Endothelial cell of umbilical vein (primary cell): Measurements from ENCODE around the gene ENO4. TPM values are rescaled to one million over a fixed set of nuclear protein-coding genes. Genes with fewer than 3 reads are reported as not detected.

ENCODE experiments used
- BruUV-seq: library from RNA; stranded (reverse); fragments of 400-500 nt; replicated peaks from 2 replicates; lab custom pipeline; 2021; lab: Mats Ljungman, UMichigan
- CTCF ChIA-PET: fragments of 300-600, 350-600 bp; sonication (Branson Sonifier 250); formaldehyde crosslinking; loops from one replicate; lab custom pipeline; 2021; ENCODE audit warnings: antibody characterized with exemption, inconsistent platforms; lab: Charles Lee
- POLR2A ChIA-PET: fragments of 300-600, 350-600 bp; sonication (Branson Sonifier 250); formaldehyde crosslinking; loops from one replicate; lab custom pipeline; 2021; ENCODE audit warnings: antibody characterized with exemption, inconsistent platforms; lab: Charles Lee
- DNase-seq: peaks from one replicate; pipeline ENCODE4 v3.0.0-alpha.2; 2011; ENCODE audit warnings: low read depth, low spot score
- FAIRE-seq: peaks from 2 replicates; lab custom pipeline; 2011; peaks lifted over from hg19 to GRCh38; lab: Jason Lieb, UNC
- H2AFZ ChIP-seq: 2 replicates; pipeline ENCODE4 v1.6.0; 2012; ENCODE audit warnings: low read depth, low read length, control low read depth, inconsistent platforms
- H3K27ac ChIP-seq: 2 replicates; pipeline ENCODE4 v1.5.1; 2011; ENCODE audit warnings: low read depth, mild to moderate bottlenecking, control low read depth, low read length, moderate library complexity; ENCODE audit not compliant: insufficient read depth
- H3K27me3 ChIP-seq, 2 experiments: 2 replicates each; pipeline versions ENCODE4 v1.6.0 to v1.6.1; 2011; ENCODE audit warnings: low read length in 2 of 2, mixed read lengths in 1 of 2; ENCODE audit not compliant: control insufficient read depth in 2 of 2, insufficient read depth in 2 of 2
- H3K36me3 ChIP-seq, 2 experiments: 2 replicates in 1 of 2; 3 replicates in 1 of 2; pipeline ENCODE4 v1.5.1; 2011; ENCODE audit warnings: low read length in 2 of 2, mild to moderate bottlenecking in 1 of 2, moderate library complexity in 1 of 2; ENCODE audit not compliant: control insufficient read depth in 2 of 2, insufficient read depth in 2 of 2; ENCODE audit errors: extremely low read depth in 1 of 2
- H3K4me1 ChIP-seq: 3 replicates; pipeline ENCODE4 v1.5.1; 2011; ENCODE audit warnings: mild to moderate bottlenecking, low read length; ENCODE audit not compliant: control insufficient read depth, insufficient read depth; ENCODE audit errors: extremely low read depth
- H3K4me2 ChIP-seq: 2 replicates; pipeline ENCODE4 v1.6.1; 2011; ENCODE audit warnings: low read length, control low read depth, mixed read lengths; ENCODE audit not compliant: insufficient read depth
- H3K4me3 ChIP-seq, 3 experiments: fragments of 200-600 bp in 1 of 3; sonication (generic), shearing (Covaris generic) in 1 of 3; replicated peaks in 1 of 3; 2 replicates each; pipeline ENCODE4 v1.5.1; 2011 to 2016; ENCODE audit warnings: control low read depth in 3 of 3, low read length in 3 of 3, mild to moderate bottlenecking in 2 of 3, inconsistent platforms in 1 of 3, low read depth in 1 of 3, moderate library complexity in 1 of 3; ENCODE audit not compliant: insufficient read depth in 1 of 3
- H3K79me2 ChIP-seq: 2 replicates; pipeline ENCODE4 v1.6.0; 2012; ENCODE audit warnings: low read length, inconsistent platforms; ENCODE audit not compliant: control insufficient read depth, insufficient read depth
- H3K9ac ChIP-seq: replicated peaks from 2 replicates; pipeline ENCODE3; 2011; ENCODE audit warnings: low read length, control low read depth; ENCODE audit not compliant: insufficient read depth; ENCODE audit errors: extremely low read depth
- H3K9me1 ChIP-seq: replicated peaks from 3 replicates; pipeline ENCODE4 v1.6.0; 2011; ENCODE audit warnings: mild to moderate bottlenecking, low read length; ENCODE audit not compliant: control insufficient read depth, insufficient read depth; ENCODE audit errors: extremely low read depth
- H3K9me3 ChIP-seq: replicated peaks from 2 replicates; pipeline ENCODE4 v1.5.1; 2012; ENCODE audit warnings: low read length, inconsistent platforms; ENCODE audit not compliant: control insufficient read depth, insufficient read depth
- H4K20me1 ChIP-seq: replicated peaks from 2 replicates; pipeline ENCODE3; 2011; ENCODE audit warnings: mild to moderate bottlenecking, low read length; ENCODE audit not compliant: control insufficient read depth, insufficient read depth; ENCODE audit errors: extremely low read depth
- CTCF ChIP-seq, 2 donors: IDR thresholded peaks; 1 replicate in 1 of 2; 2 replicates in 1 of 2; pipeline ENCODE4 v1.5.1; 2011; ENCODE audit warnings: low read length in 2 of 2, mild to moderate bottlenecking in 2 of 2, moderate library complexity in 2 of 2, control low read depth in 1 of 2, inconsistent platforms in 1 of 2, low read depth in 1 of 2; ENCODE audit not compliant: insufficient read depth in 1 of 2; ENCODE audit errors: extremely low read depth in 1 of 2
- EZH2 ChIP-seq: IDR thresholded peaks from 2 replicates; pipeline ENCODE4 v1.6.1; 2012; ENCODE audit warnings: borderline replicate concordance, low read depth, mild to moderate bottlenecking, moderate library complexity, low read length, inconsistent platforms; ENCODE audit not compliant: severe bottlenecking
- FOS ChIP-seq: IDR thresholded peaks from 2 replicates; pipeline ENCODE4 v1.6.1; 2011; ENCODE audit warnings: mild to moderate bottlenecking, low read length, moderate library complexity, borderline replicate concordance; ENCODE audit not compliant: insufficient read depth
- GATA2 ChIP-seq: IDR thresholded peaks from 2 replicates; pipeline ENCODE4 v1.7.0; 2011; ENCODE audit warnings: low read depth, mild to moderate bottlenecking, moderate library complexity, mixed read lengths, low read length; ENCODE audit not compliant: insufficient read length, insufficient read depth
- JUN ChIP-seq: IDR thresholded peaks from 2 replicates; pipeline ENCODE4 v1.6.1; 2011; ENCODE audit warnings: borderline replicate concordance, low read depth; ENCODE audit not compliant: insufficient read length, insufficient read depth
- MYC ChIP-seq: IDR thresholded peaks from one replicate; pipeline ENCODE4 v1.6.1; 2011; ENCODE audit warnings: mild to moderate bottlenecking, low read depth, low read length
- POLR2A ChIP-seq: IDR thresholded peaks from 2 replicates; pipeline ENCODE4 v1.6.1; 2012; ENCODE audit warnings: low read depth, mild to moderate bottlenecking, control low read depth, low read length
- POLR2AphosphoS5 ChIP-seq: IDR thresholded peaks from 2 replicates; pipeline ENCODE4 v1.6.1; 2012; ENCODE audit warnings: low read depth, mild to moderate bottlenecking, control low read depth, low read length, moderate library complexity; ENCODE audit not compliant: insufficient read depth
- dilution Hi-C: fragments of 300-500 bp; cut with MboI; formaldehyde crosslinking; loops from one replicate; pipeline ENCODE4 v1.15.0; 2019; ENCODE audit warnings: low sequenced_read_pairs; ENCODE audit not compliant: extremely low pct_ligation_motif_present
- intact Hi-C: fragments of 100-400 bp; cut with micrococcal nuclease; formaldehyde crosslinking; loops from one replicate; pipeline ENCODE4 v1.10.0; 2022
- polyA plus RNA-seq, 4 experiments: library from polyadenylated mRNA; depleted of rRNA in 3 of 4; stranded (reverse) in 3 of 4; unstranded in 1 of 4; fragments of >200 nt; gene quantifications; 2 replicates each; pipeline versions ENCODE4 v1.2.1 to v1.2.3, GENCODE V29; 2011 to 2012; ENCODE audit warnings: missing spikeins in 1 of 4
- total RNA-seq: library from RNA; stranded (reverse); gene quantifications from 2 replicates; pipeline ENCODE4 v1.2.3, GENCODE V29; 2021
- TF ChIP-seq, protein P1 (sequence below): IDR thresholded peaks from 2 replicates; pipeline ENCODE4 v1.6.1; 2011; ENCODE audit not compliant: insufficient read depth, insufficient read length

Gene ENO4
- total and polyA plus RNA-seq, 2 donors (not counting 3 experiments of a cell fraction or from before 2014, with no cell fraction given) = 0.08 TPM; not detected in 1

DNA sequence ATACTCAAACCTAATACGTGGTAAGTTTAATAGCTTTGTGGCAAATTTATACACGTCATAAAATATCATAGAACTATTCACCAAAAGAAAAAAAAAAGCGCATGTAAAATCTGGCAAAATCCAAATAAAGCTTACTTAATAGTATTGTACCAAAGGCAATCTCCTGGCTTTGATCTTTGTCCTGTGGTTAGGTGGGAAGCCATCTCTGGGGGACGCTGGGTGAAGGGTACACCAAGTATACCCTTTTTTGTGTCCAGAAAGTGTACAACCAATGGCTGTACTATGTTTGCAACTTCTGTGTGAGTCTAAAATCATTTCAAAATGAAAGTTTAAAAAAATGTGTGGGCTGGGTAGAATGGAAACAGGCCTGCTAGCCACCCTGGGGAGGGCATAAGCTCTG, 47.6 kb upstream of the ENO4 start:
- Histone ChIP-seq H3K4me2 (no peak overlapping the region), H3K4me1 (no peaks in the 10 kb centered on the region), H3K9ac (no peak overlapping the region), H3K79me2 (no peaks in the 10 kb centered on the region), H3K27me3 (no peaks in the 10 kb centered on the region), H3K27ac (no peak overlapping the region), H4K20me1 (no peaks in the 10 kb centered on the region), H3K4me3 (no peak overlapping the region), H3K9me1 (no peaks in the 10 kb centered on the region), H3K36me3 (no peaks in the 10 kb centered on the region), H3K9me3 (no peaks in the 10 kb centered on the region), H2AFZ (no peak overlapping the region)
- ChIA-PET CTCF (interaction anchor here (1.1 to 4.1 kb wide), 4 partner anchors 13 to 373 kb away, joined by 4 to 31 read pairs (median 15); no protein-coding TSS in a partner anchor), POLR2A (no interaction called here)
- FAIRE-seq = no peak
- dilution Hi-C loops (loop anchor here (25.0 kb wide), 1 partner anchor 361 kb away; no protein-coding TSS in a partner anchor), intact Hi-C loops (no loop called here)
- no TSS peak for BruUV-seq
- TF ChIP-seq MYC (no peak), POLR2AphosphoS5 (no peak), GATA2 (no peak), FOS (no peak), POLR2A (no peak), CTCF (IDR thresholded peaks at IDR 0.05; ENCODE audit: extremely low read depth in 1 of 2, insufficient read depth in 1 of 2, low read depth in 1 of 2, low read length in 2 of 2) (no peak), JUN (no peak), EZH2 (no peak)
- TF ChIP-seq, protein P1, sequence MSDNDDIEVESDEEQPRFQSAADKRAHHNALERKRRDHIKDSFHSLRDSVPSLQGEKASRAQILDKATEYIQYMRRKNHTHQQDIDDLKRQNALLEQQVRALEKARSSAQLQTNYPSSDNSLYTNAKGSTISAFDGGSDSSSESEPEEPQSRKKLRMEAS = no peak
- no peak for DNase-seq
